SU-DHL-6 (cell line): ENCODE data around the gene ATP10A.

Experiments
- H2AFZ ChIP-seq: fragments of 200-600 bp; sonication (generic); 2 replicates; pipeline ENCODE4 v1.6.1; 2014; ENCODE audit warnings: low read depth, mild to moderate bottlenecking, moderate library complexity, mixed read lengths, antibody characterized with exemption, low read length; ENCODE audit not compliant: severe bottlenecking
- H3F3A ChIP-seq: fragments of 200-600 bp; shearing (Covaris generic); 2 replicates; pipeline ENCODE4 v1.6.0; 2016; ENCODE audit warnings: antibody characterized with exemption, mild to moderate bottlenecking; ENCODE audit not compliant: insufficient read depth
- H3K27ac ChIP-seq: fragments of 200-600 bp; sonication (generic); 2 replicates; pipeline ENCODE4 v1.5.1; 2016; ENCODE audit warnings: low read depth, mild to moderate bottlenecking, low read length, moderate library complexity, mixed read lengths
- H3K27me3 ChIP-seq: fragments of 200-600 bp; sonication (generic), shearing (Covaris generic); 2 replicates; pipeline ENCODE4 v1.6.0; 2014; ENCODE audit warnings: mild to moderate bottlenecking, low read length
- H3K36me3 ChIP-seq: fragments of 200-600 bp; sonication (generic); 2 replicates; pipeline ENCODE4 v1.6.1; 2014; ENCODE audit warnings: mild to moderate bottlenecking, low read length, mixed read lengths
- H3K4me2 ChIP-seq: fragments of 300-600, 200-600 bp; shearing (Covaris generic), sonication (generic); 2 replicates; pipeline ENCODE4 v1.6.0; 2014; ENCODE audit warnings: low read length, low read depth, mild to moderate bottlenecking; ENCODE audit not compliant: poor library complexity, severe bottlenecking
- H3K4me3 ChIP-seq: fragments of 200-600 bp; sonication (generic); 2 replicates; pipeline ENCODE4 v1.5.1; 2014; ENCODE audit warnings: antibody characterized with exemption, low read length, mild to moderate bottlenecking, mixed read lengths; ENCODE audit not compliant: insufficient read depth, poor library complexity, severe bottlenecking
- H3K79me2 ChIP-seq: fragments of 200-600 bp; sonication (generic); 2 replicates; pipeline ENCODE4 v1.6.1; 2014; ENCODE audit warnings: mild to moderate bottlenecking, low read length, moderate library complexity; ENCODE audit not compliant: insufficient read depth
- H3K9ac ChIP-seq: fragments of 200-600 bp; sonication (generic); 2 replicates; pipeline ENCODE4 v1.7.0; 2014; ENCODE audit warnings: mild to moderate bottlenecking, low read length
- H3K9me2 ChIP-seq: fragments of 200-600 bp; sonication (generic); replicated peaks from 2 replicates; pipeline ENCODE4 v1.6.1; 2014; ENCODE audit warnings: low read length; ENCODE audit not compliant: insufficient read depth
- H3K9me3 ChIP-seq: fragments of 200-600 bp; sonication (generic); 2 replicates; pipeline ENCODE4 v1.6.1; 2014; ENCODE audit warnings: low read length, mixed read lengths; ENCODE audit not compliant: insufficient read depth
- H4K20me1 ChIP-seq: fragments of 200-600 bp; sonication (generic); 2 replicates; pipeline ENCODE4 v1.6.1; 2014; ENCODE audit warnings: low read depth, mild to moderate bottlenecking, antibody characterized with exemption, low read length, moderate library complexity, mixed read lengths
- CTCF ChIP-seq: fragments of 200-600 bp; sonication (generic); IDR thresholded peaks from one replicate; pipeline ENCODE4 v1.5.1; 2017; ENCODE audit warnings: antibody characterized with exemption, mild to moderate bottlenecking, low read length, moderate library complexity; ENCODE audit not compliant: insufficient read depth, poor library complexity, severe bottlenecking
- EZH2phosphoT487 ChIP-seq: fragments of 200-600 bp; sonication (generic), shearing (Covaris generic); conservative IDR thresholded peaks from 2 replicates; pipeline ENCODE4 v1.6.1; 2018; ENCODE audit warnings: mild to moderate bottlenecking, antibody characterized with exemption, low read length, moderate library complexity, mixed read lengths

ATP10A gene

GRCh38 chr15:25776071-25776746 is 86.9 kb downstream of the ATP10A start:
- H3K4me2 ChIP-seq, result no peak overlapping the region

GRCh38 chr15:25775317-25775912 is 87.7 kb downstream of the ATP10A start:
- Histone ChIP-seq H3F3A (no peaks in the 10 kb centered on the region), H3K9me3 (no peaks in the 10 kb centered on the region), H3K27ac (no peak overlapping the region), H3K27me3 (no peaks in the 10 kb centered on the region), H3K9me2 (no peaks in the 10 kb centered on the region), H3K9ac (no peak overlapping the region), H3K36me3 (no peaks in the 10 kb centered on the region), H3K4me3 (no peak overlapping the region), H4K20me1 (no peaks in the 10 kb centered on the region), H3K79me2 (no peaks in the 10 kb centered on the region), H3K4me2 (no peak overlapping the region), H2AFZ (no peak overlapping the region)
- TF ChIP-seq CTCF (no peak), EZH2phosphoT487 (no peak)

More at GRCh38 chr15:25776071-25776746, 86.9 kb downstream of the ATP10A start:
- Histone ChIP-seq H3K9me2 (no peaks in the 10 kb centered on the region), H3K27ac (no peak overlapping the region), H3K36me3 (no peaks in the 10 kb centered on the region), H3F3A (no peaks in the 10 kb centered on the region), H3K79me2 (no peaks in the 10 kb centered on the region), H3K9ac (no peak overlapping the region), H3K9me3 (no peaks in the 10 kb centered on the region), H4K20me1 (no peaks in the 10 kb centered on the region), H3K27me3 (no peaks in the 10 kb centered on the region), H2AFZ (no peak overlapping the region), H3K4me3 (no peak overlapping the region)
- no peak for TF ChIP-seq EZH2phosphoT487
- TF ChIP-seq CTCF, result no peak

- H3K4me3 ChIP-seq, result no peak overlapping the region
- H3K36me3 ChIP-seq, result no peaks in the 10 kb centered on the region
- no peaks in the 10 kb centered on the region for H4K20me1 ChIP-seq
- no peak overlapping the region for H3K4me2 ChIP-seq
- H3K27ac ChIP-seq, result no peak overlapping the region
- no peak overlapping the region for H3K9ac ChIP-seq
- no peaks in the 10 kb centered on the region for H3K9me3 ChIP-seq
- H2AFZ ChIP-seq, result no peak overlapping the region
- no peaks in the 10 kb centered on the region for H3F3A ChIP-seq
- no peak for TF ChIP-seq EZH2phosphoT487
- TF ChIP-seq CTCF, result no peak
- H3K27me3 ChIP-seq, result no peaks in the 10 kb centered on the region
- no peaks in the 10 kb centered on the region for H3K9me2 ChIP-seq
- no peaks in the 10 kb centered on the region for H3K79me2 ChIP-seq
Measured at GRCh38 chr15:25774871-25775270, 88.3 kb downstream of the ATP10A start.
